ENCODE measurements around the gene ADGRB3.

GRCh38 chr6:69423785-69424184 is 788.7 kb downstream of the ADGRB3 start:
- TF ChIP-seq CTCF (conservative IDR thresholded peaks at IDR 0.05; ENCODE audit: low read length) (no peak), EZH2phosphoT487 (IDR thresholded peaks at IDR 0.05; ENCODE audit: borderline replicate concordance, low read depth, low read length) (no peak)

Measured in OCI-LY7 (cell line).